ENCODE data around the gene NCAM1.
"Not testable (repeated sequence)": the region's sequence is repeated elsewhere in the genome, so short reads cannot be mapped to it uniquely, and the experiment has no call there.

Gene NCAM1

DNA sequence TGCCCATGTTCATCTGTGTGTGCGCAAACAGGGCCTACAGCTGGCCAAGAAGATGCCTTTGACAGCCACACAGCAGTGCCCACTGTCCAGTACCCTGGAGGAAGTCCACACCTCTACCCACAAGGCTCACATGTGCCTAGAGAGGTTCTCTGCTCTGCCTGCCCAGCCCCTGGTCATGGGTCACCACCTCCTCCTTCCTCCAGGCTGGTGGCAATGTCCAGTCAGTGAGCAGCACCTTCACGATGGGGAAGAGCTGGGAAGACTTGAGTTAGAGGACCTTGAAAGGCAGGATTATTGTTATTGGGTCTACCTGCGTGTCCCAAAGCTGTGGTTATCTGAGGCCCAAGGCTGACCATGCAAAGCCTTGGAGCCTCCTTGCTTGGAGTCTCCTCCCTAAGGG, 324.8 kb downstream of the NCAM1 start:
- DNase-seq = no peak

DNA sequence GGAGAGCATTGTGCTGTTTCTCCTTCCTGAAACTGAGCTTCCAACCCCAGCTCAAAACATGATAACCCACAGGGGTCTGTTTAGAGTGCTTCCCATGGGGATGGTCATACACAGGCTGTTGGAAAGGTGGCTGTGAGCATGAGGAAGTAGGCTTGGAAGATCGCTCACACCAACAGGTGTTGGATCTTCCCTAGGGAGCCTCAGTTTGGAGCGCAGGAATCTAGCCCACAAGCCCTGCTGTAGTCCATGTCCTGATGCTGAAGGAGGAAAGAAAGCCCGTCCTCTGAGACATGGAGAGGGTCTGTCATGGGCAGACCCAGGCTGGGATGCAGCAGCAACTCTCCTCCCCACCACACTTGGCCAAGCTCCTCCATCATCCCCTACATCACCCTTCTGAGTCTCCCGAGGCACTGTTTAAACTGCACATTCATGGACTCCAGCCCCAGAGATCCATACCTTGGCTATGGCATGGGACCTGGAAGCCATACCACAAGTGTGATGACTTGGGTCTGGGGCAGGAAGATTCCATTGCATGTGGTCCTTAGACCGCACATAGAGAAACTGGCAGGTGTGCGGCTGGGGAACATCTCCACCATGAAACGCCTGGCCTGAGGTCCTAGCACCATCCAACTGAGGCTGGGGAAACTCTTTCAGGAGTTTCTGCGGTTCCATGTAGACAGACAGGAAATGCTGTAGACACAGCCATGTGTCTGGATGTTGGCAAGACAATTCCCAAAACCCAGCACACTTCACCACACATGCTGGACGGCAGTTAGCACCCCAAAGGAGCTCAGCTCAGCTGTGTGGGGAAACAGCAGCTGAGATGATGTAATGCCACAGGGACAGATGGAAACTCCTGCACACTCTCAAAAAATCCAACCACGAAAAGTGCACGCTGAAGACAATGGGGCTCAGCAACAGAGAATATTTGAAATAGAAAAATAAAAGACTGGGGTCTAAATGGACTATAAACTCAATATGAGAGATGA, 325.6 kb downstream of the NCAM1 start:
- DNase-seq = no peak

DNA sequence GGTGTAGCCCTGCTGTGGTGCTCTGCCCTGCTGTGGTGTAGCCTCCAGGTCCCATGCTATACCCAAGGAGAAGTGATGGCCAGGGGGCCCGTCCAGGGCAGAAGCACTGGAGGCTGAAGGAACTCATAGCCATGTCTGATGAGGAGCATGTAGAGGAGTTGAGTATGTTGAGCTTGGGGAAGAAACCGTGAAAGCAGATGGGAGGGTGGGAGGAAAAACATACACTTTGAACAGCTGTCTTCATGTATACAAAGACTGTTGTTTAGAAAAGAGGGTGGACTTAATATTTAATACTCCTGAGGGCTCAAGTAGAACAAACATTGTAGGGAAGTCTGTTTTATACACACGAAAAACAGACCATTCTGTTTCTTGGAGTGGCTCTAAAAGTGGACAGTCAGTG, 326.6 kb downstream of the NCAM1 start:
- no peak for DNase-seq

DNA sequence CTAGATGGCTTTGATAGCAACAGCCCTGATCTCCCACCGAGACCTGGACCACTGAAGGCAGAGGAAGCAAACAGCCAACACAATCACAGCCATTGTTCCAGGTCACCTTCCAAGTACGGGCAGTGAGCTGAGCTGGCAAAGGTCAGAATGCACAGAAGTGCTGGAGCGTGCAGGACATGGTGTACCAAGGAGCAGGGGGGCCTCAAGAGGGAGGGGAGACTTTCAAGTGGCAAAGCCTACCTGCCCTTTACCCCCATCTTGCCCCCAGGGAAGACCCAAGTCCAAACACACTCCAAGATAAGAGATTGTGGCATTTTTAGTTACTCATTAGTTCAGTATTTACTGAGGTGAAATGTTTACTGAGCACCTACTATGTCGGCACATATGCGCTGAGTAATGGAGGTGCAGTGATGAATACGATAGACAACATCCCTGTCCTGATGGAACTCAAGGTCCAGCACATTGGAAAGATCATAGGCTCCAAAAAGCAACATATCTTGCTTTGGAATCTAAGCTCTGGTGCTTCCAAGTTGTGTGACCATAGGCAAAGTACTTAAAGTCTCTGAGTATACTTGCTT, 327.2 kb downstream of the NCAM1 start:
- no peak for DNase-seq

DNA sequence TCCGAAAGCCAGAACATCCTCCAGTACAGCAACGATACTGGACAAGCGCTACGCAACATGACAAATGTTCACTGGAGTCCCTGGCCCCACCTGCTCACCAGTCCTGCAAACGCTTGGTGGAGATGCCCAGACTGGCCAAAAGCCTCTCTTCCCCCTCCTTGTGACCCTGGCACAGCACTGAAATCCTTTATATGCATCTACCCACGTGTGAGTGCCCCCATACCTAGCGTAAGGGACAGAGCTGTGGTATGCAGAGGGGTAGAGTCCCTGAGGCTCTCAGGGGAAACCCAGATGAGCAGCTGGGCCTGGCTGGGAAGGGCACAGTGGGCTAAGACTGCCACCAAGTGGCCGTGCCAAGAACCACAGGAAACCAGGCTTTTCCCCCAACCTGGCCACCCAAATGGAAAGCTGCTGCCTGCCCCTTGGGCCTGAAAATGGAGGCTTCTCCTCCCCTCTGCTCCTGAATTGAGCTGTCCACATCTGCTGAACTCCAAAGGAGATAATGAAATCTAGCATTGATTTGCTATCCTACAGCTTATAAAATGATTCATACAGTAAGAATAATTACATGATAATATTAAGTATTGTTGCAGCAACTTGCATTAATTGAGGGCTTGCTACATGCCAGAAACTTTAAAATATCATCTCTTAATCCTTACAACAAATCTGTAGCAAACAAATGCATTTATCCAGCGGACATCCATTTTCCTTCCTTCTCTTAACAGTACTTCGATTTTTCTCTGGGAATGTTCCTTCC, 328.4 kb downstream of the NCAM1 start:
- no peak for DNase-seq

DNA sequence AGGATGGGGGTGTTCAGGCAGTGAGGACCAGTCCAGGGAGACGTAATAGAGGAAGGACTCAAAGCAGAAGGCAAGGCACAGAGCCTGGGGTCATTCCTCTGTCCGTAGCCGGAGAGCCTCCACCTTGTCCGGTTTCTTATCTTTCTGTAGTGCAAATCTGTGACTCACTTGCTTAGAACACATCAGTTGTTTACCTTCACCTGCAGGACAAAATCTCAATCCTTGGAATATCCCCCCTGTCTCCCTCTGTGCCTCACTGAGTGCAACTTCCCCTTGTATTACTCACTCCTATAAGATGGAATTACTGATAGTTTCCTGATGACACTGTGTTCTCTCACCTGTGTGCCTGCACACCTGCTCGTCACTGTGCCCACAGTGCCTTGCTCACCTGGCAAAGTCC, 332.7 kb downstream of the NCAM1 start:
- no peak for DNase-seq

DNA sequence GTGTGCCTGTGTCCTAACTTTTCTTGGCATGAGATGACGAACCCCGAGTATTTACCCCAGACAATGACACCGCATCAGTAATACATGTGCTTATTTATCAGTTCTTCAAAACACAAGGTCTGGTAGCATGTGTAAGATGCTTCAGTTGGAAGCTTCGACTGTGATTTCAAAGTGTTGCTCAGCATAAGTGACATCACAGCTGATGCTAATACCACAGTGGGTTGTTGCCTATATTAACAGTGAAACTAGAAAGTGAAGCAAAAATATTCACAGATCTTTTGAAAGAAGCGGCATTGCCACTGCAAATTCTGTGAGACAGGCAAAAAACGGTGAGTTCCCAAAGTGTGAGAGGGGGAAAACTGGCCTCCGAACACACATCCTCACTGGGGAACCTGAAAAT, 334.8 kb downstream of the NCAM1 start:
- DNase-seq = no peak

DNA sequence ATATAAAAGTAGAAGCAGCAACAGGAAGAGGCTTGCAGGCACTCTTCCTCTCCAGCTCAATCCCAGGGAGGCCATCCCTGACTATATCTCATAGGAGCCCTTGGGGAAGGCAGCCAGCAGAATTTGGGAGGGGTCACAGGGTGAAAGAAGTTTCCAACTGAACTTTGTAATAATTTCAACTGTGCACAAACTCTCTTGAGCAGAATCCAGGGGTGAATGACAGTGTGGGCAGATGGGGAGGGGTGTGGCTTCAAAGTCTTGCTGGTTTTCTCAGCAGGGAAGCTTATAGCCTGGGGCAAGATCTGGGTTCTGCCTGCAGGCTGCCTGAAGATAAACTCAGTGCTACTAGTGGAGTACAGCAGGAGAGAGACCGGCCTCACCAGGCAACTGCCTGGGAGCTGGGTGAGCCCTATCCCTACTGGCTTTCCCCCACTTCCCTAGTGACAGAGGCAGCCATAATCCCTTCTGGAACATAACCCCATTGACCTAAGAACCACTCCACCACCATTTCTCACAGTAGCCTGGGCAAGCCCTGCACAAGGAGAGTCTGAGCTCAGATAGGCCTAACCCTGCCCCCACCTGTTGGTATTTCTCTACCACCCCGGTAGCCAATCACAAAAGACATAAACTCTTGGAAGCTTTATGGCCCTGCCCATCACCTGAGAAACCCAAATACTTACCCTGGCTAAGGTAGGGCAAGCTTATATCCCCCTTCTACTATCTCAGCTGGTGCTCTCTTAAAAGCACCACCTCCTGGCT, 335.4 kb downstream of the NCAM1 start:
- no peak for DNase-seq

DNA sequence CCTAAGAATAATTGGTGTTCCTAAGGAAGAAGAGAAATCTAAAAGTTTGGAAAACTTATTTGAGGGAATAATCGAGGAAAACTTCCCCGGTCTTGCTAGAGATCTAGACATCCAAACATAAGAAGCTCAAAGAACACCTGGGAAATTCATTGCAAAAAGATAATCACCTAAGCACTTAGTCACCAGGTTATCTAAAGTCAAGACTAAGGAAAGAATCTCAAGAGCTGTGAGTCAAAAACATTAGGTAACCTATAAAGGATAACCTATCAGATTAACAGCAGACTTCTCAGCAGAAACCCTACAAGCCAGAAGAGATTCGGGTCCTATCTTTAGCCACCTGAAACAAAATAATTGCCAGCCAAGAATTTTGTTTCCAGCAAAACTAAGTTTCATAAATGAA, 337.3 kb downstream of the NCAM1 start:
- DNase-seq = not testable (repeated sequence)

DNA sequence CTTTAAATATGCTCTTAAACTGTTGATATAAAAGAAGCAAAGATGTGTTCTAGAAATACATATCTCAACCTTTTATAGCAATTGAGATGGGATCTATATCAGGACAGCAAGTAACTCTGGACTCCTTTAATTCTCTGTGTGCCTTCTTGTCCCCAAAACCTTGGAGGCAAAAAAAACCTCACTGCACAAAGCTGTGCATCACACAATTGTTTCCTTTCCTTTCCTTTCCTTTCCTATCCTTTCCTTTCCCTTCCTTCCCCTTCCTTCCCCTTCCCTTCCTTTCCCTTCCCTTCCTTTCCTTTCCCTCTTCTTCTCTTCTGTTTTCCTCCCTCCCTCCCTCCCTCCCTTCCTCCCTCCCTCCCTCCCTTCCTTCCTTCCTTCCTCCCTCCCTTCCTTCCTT, 343.7 kb downstream of the NCAM1 start:
- DNase-seq = no peak

DNA sequence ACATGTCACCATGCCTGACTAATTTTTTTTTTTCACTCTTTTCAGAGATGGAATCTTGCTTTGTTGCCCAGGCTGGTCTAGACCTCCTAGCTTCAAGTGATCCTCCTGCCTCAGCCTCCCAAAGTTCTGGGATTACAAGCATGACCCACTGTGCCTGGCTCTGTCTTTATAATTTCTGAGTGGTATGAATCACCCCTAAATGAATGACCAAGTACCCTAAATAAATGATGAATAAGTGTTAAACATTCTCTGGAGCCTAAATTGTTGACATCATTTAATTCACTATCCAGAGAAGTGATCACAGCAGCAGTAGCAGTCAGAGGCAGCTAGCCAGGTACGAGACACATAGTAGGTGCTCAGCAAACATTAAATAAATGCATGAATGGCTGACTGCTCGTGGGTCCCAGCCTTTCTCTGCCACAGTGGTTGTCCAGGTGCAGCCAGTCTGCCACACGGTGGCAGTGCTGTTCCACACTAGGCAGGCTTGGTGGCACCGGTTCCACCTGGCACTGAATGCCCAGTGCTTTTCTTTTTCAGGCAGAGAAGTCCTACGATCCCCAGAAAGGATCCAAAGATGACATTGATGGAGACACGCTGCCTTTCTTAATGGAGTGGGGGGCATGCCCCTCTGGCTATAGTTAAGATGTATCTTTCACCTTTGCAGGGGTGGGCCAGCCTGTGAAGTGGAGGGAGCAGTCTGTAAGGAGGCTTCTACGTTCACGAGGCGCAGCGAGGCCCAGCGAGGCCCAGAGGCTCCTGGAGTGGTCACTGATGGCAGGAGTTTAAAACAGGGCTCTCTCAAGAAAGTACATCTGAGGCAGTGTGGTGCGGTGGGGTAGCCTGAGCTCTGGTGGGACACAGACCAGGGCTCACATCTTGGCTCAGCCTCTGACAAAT, 344.5 kb downstream of the NCAM1 start:
- DNase-seq = no peak

DNA sequence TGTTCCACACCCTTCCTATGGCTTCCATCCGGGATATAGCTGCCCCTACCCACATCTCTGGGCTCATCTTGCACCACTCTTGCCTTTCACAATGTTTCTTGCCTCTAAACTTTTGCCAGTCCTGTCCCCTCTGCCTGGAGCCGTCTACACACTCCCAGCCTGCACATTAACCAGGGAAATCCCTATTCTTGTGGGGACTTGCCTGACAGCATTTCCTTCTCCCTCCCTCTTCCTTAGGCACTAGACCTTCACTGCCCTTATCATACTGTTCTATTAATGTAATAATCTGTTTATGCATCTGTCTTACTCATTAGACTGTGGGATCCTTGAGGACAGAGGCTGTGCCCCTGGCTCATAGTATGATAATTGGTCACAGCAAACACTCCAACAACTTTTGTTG, 347.4 kb downstream of the NCAM1 start:
- DNase-seq = no peak

DNA sequence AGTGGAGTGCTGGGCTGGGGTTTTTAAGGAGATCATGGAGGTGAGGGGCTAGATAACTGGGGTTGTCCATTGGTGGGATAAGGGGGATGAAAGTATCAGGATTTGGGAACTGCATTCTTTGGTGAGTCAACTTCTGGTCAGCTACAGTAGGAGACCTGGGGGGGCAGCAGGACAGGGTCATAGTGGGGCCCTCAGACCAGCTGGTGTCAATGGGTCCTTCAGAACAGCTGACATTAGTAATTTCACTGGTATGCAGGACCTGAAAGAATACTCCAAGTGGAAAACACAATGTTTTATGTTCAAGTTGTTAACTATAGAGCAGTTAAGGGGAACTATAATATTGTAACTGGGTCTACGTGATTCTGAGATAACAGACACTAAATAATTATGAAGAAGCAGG, 350.3 kb downstream of the NCAM1 start:
- DNase-seq = no peak

DNA sequence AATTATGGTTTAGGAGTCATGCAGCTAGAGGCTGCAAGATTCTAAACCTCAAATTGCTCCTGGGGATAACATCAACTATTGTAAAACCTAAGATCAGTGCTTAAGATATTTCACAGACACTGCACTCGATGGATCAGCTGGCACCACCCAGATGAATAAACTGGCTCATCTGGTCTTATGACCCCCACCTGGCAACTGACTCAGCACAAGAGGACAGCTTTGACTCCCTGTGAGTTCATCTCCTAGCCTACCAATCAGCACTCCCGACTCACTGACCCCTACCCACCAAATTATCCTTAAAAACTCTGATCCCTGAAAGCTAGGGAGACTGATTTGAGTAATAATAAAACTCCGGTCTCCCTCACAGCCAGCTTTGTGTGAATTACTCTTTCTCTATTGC, 352.4 kb downstream of the NCAM1 start:
- DNase-seq = no peak

DNA sequence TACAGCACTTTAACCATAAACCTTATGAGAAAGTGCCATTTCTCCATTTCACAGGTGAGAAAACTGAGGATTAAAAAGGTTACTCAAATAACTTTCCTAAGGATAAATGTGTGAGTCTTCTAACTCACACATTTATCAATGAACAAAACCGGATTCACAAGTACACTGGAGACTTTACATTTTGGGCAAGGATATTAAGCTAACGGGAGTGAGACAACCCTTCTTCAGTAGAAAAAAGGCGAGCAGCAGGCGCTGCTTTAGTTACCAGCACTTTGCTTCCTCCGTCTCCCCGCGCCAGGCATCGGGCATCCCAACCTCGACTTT, 352.8 kb downstream of the NCAM1 start:
- DNase-seq = no peak

DNA sequence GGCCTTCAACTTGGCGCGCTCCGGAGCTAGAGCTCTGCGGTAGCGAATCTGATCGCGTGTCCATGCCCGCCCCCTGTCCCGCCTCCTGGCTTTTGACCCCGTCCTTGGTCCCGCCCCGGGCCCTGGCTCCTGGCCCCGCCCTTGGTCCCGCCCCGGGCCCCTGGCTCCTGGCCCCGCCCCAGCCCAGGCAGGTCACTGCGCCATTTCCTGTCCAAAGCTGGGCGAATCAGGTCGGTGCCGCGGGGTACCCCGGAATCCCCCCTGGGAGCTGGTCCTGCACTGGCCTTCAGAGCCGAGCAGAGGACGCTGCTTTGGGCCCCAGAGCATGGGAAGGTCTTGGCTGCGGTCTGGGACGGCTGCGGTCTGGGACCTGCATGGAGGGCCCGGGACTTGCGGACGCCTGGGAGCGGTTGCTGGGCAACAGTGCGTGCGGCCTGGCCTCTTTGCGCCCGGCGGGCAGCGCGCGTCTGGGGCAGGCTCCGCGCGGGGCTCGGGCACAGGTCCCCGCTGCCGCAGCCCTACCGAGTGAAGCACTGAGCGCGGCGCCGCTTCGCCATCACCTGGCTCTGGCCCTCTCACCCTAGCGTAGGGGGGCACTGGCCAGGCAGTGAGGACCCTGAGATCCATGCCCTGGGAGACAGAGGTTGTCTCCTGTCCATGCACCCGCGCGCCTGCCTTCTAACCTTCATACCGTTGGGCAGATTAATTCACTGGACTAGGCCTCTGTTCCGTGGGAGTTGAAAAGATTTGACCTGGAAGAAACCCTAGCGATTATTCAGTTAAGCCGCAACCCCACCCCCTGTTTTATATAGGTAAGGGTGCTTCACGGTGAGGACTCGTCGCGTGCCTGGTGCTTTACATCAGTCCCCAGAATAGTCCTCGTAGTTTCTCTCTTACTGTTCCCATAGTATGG, 353.4 kb downstream of the NCAM1 start, which contains the start of gene TTC12:
Gene TTC12, plus strand, starts transcription at position 195 of the 913 bp plus-strand sequence. CDS start 1,675 bp downstream, outside the sequence.
- DNase-seq = no peak

DNA sequence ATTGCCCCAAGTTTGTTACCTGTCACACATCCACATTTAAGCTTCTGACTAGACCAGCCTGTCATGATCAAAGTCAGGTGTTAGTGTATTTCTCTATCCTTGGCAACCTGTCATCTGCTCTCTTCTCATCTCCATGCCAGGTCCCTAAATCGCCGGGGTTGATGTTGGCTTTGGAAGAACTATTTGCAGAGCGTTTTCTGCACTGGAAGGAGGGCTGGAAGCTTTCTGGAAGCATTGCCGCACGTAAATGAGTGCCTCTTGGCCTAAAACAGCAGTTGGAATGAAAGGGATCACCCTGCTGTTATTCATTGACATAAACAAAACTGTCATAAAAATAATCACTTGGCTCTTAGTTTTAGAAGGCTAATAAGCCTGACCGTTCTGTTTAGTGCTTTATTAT, 354.6 kb downstream of the NCAM1 start:
- DNase-seq = no peak

DNA sequence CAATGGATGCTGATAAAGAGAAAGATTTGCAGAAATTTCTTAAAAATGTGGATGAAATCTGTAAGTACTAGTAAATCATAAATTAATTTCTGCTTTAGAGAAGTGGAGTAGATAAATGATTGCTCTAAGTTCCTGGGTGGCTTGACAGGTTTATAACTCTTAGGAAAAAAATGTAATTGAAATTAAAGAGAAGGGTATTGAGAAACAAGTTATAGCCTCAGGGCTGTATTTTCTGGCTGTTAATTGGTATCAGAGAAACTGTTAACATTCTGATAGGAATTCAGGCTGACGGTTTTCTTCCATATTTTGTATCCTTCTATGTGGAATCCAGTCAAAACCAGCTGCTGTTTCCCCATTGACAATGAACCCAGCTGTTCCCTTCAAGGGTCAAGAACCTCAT, 355.0 kb downstream of the NCAM1 start:
- DNase-seq = no peak

DNA sequence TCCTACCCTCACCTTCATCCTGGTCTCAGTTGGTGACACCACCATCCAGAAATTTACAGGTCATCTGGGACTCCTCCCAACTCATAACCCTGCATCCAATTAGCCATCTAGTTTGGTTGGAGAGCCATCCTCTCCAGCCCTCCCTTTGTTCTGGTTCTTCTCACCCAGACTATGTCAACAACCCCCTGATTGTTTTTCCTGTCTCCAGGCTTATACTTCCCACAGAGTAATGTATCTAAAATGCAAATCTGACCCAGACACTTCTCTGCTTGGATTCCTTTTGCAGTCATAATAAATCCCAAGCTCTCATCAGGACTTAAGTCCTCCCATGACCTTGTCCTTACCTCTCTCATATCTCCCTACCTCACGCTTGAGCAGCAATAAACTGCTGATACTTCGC, 356.1 kb downstream of the NCAM1 start:
- no peak for DNase-seq

DNA sequence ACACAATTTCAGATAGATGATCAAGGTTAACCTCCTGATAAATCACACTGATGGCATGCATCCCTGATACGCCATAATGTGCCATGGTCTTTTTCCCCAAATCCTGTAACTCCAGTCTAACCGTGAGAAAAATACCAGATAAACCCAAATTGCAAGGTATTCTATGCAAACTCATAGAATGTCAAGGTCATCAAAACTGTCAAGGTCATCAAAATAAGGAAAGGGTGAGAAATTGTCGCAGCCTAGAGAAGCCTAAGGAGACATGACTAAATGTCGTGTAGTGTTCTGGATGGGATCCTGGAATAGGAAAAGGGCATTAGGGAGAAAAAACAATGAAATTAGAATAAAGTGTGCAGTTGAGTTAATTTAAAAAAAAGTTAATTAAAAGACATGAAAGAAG, 357.9 kb downstream of the NCAM1 start:
- no peak for DNase-seq

DNA sequence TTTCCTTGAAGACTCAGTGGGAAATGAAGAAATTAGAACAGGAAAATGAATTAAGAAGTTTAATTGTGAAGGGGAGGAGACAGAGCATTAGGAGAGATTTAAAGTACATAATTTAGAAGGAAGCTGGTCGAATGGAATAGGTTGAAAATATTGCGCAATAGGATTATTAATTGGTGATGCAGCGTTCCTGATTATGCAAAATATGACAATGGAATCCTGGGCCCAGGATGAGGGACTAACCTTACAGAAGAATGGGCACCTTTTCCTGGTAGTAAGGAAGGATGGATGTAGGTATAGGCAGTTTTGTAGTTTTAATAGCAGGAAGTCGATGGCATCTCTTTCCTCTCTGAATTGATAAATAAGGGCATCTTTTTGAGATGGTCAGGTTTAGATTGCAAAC, 360.9 kb downstream of the NCAM1 start:
- DNase-seq = no peak

Data from SIG-M5 (cell line).